CD4-positive, alpha-beta T cell (primary cell): ENCODE measurements around the gene STPG4. TPM values are rescaled to one million over a fixed set of nuclear protein-coding genes. Genes with fewer than 3 reads are reported as not detected.

Experiments
- ATAC-seq: fragments of 200-7000 bp; cut with Tn5 transposase; one replicate; pipeline ENCODE4 v1.10.0; 2022; ENCODE audit warnings: mild to moderate bottlenecking; ENCODE audit not compliant: poor library complexity
- CTCF ChIA-PET: fragments of 350-600 bp; sonication (Branson Sonifier 250); formaldehyde crosslinking; loops from one replicate; lab custom pipeline; 2021; ENCODE audit warnings: antibody characterized with exemption, inconsistent platforms; lab: Charles Lee
- POLR2A ChIA-PET: fragments of 350-600 bp; sonication (Branson Sonifier 250); formaldehyde crosslinking; loops from one replicate; lab custom pipeline; 2021; ENCODE audit warnings: antibody characterized with exemption, inconsistent platforms; lab: Charles Lee
- DNase-seq, 14 experiments: peaks; one replicate each; pipeline ENCODE4 v3.0.0-alpha.2; 2013 to 2020; ENCODE audit warnings: mixed read lengths in 2 of 14
- H3K27ac ChIP-seq, 2 donors: one replicate each; pipeline versions ENCODE4 v1.5.1 to v1.7.0; 2013; ENCODE audit warnings: low read length in 2 of 2, low read depth in 1 of 2, mild to moderate bottlenecking in 1 of 2
- H3K27me3 ChIP-seq, 2 experiments: 1 replicate in 1 of 2; 2 replicates in 1 of 2; pipeline versions ENCODE4 v1.6.1 to v1.7.0; 2013; ENCODE audit warnings: low read length in 2 of 2, control low read depth in 1 of 2, mild to moderate bottlenecking in 1 of 2, moderate library complexity in 1 of 2; ENCODE audit not compliant: insufficient read depth in 2 of 2, control insufficient read depth in 1 of 2
- H3K36me3 ChIP-seq: one replicate; pipeline ENCODE4 v1.6.1; 2013; ENCODE audit warnings: low read length, control low read depth; ENCODE audit not compliant: insufficient read depth
- H3K4me1 ChIP-seq: one replicate; pipeline ENCODE4 v1.6.1; 2013; ENCODE audit warnings: low read length, control low read depth; ENCODE audit not compliant: insufficient read depth
- H3K4me3 ChIP-seq: one replicate; pipeline ENCODE4 v1.5.1; 2013; ENCODE audit warnings: mild to moderate bottlenecking, low read length, moderate library complexity
- H3K9me3 ChIP-seq, 2 experiments: 1 replicate in 1 of 2; 2 replicates in 1 of 2; pipeline versions ENCODE4 v1.6.1 to v1.7.0; 2013; ENCODE audit warnings: low read length in 2 of 2, mild to moderate bottlenecking in 2 of 2, control low read depth in 1 of 2, moderate library complexity in 1 of 2; ENCODE audit not compliant: control insufficient read depth in 1 of 2, insufficient read depth in 1 of 2
- H3K27ac Mint-ChIP-seq: one replicate; pipeline ENCODE4 v1.8.0; 2020; ENCODE audit warnings: mixed read lengths
- H3K27me3 Mint-ChIP-seq: one replicate; pipeline ENCODE4 v1.8.0; 2021; ENCODE audit warnings: mixed read lengths
- H3K36me3 Mint-ChIP-seq: one replicate; pipeline ENCODE4 v1.8.0; 2021; ENCODE audit warnings: low read depth, mixed read lengths
- H3K4me1 Mint-ChIP-seq: one replicate; pipeline ENCODE4 v1.8.0; 2021; ENCODE audit warnings: low read depth, mixed read lengths
- H3K4me3 Mint-ChIP-seq: one replicate; pipeline ENCODE4 v1.8.0; 2020; ENCODE audit warnings: mild to moderate bottlenecking, mixed read lengths
- H3K9me3 Mint-ChIP-seq: one replicate; pipeline ENCODE4 v1.8.0; 2020; ENCODE audit warnings: mixed read lengths
- CTCF ChIP-seq: fragments of 200-600 bp; IDR thresholded peaks from one replicate; pipeline ENCODE4 v1.8.0; 2022; ENCODE audit warnings: antibody characterized with exemption, mild to moderate bottlenecking
- intact Hi-C, 2 experiments: fragments of 100-400 bp; cut with DNase I in 1 of 2; cut with micrococcal nuclease in 1 of 2; formaldehyde crosslinking; loops; one replicate each; pipeline versions ENCODE4 v1.15.1 to v1.9.0; 2023 to 2025; cut with DNase I, micrococcal nuclease
- total RNA-seq, 174 experiments: library from RNA in 2 of 174; stranded (reverse) in 2 of 174; gene quantifications; one replicate each; pipeline ENCODE4 v1.2.3 and lab custom pipeline; 2021 to 2026

Gene STPG4
- total RNA-seq, 2 experiments from 2014 or later: not detected

GRCh38 chr2:47038656-47039488, 116.2 kb downstream of the STPG4 start:
- Histone ChIP-seq H3K27me3 (no peaks in the 10 kb centered on the region), H3K4me1 (peaks cover 6% of the 10 kb centered on the region), H3K4me3 (no peak overlapping the region), H3K9me3 (no peaks in the 10 kb centered on the region), H3K36me3 (peaks cover 72% of the 10 kb centered on the region), H3K27ac (no peak overlapping the region)
- Mint-ChIP-seq H3K9me3 (no peaks in the 10 kb centered on the region), H3K4me1 (peaks cover 9% of the 10 kb centered on the region), H3K36me3 (peaks cover 70% of the 10 kb centered on the region), H3K27ac (peak overlapping the region; percentile 11), H3K4me3 (no peak overlapping the region), H3K27me3 (no peaks in the 10 kb centered on the region)
- ATAC-seq (no peak), DNase-seq (peak in 1 of 14 experiments; percentile 27)
- intact Hi-C loops: no loop called here
- TF ChIP-seq CTCF: no peak
- ChIA-PET CTCF (no interaction called here), POLR2A (no interaction called here)

- Histone ChIP-seq H3K9me3 (no peaks in the 10 kb centered on the region), H3K27me3 (no peaks in the 10 kb centered on the region), H3K4me3 (no peak overlapping the region), H3K36me3 (peaks cover 72% of the 10 kb centered on the region), H3K27ac (no peak overlapping the region), H3K4me1 (peaks cover 10% of the 10 kb centered on the region)
- Mint-ChIP-seq H3K9me3 (no peaks in the 10 kb centered on the region), H3K27me3 (no peaks in the 10 kb centered on the region), H3K36me3 (peaks cover 66% of the 10 kb centered on the region), H3K4me3 (no peak overlapping the region), H3K4me1 (peaks cover 9% of the 10 kb centered on the region), H3K27ac (no peak overlapping the region)
- TF ChIP-seq CTCF: no peak
- no peak for ATAC-seq
- ChIA-PET CTCF (no interaction called here), POLR2A (no interaction called here)
- no peak for DNase-seq
- intact Hi-C loops: no loop called here
Measured at GRCh38 chr2:47037678-47038077, 117.4 kb downstream of the STPG4 start.

Other genes starting within 250 kb of the STPG4 start
- 10 to 100 TPM; 29.1 to 29.7 TPM for gene MCFD2, start 239.5 kb downstream of the STPG4 start, total RNA-seq
- 10 to 100 TPM; 40.3 to 40.6 TPM for gene TTC7A, start 214.1 kb downstream of the STPG4 start, total RNA-seq
- gene CALM2, start 21.2 kb upstream of the STPG4 start, total RNA-seq: 100 to 1,000 TPM; 152 to 155 TPM
- gene EPCAM, start 214.0 kb upstream of the STPG4 start, total RNA-seq: not detected
- 1 to 10 TPM; 7.1 to 8.2 TPM for gene MSH2, start 247.8 kb upstream of the STPG4 start, total RNA-seq